ENCODE data around the gene MED27.

DNA sequence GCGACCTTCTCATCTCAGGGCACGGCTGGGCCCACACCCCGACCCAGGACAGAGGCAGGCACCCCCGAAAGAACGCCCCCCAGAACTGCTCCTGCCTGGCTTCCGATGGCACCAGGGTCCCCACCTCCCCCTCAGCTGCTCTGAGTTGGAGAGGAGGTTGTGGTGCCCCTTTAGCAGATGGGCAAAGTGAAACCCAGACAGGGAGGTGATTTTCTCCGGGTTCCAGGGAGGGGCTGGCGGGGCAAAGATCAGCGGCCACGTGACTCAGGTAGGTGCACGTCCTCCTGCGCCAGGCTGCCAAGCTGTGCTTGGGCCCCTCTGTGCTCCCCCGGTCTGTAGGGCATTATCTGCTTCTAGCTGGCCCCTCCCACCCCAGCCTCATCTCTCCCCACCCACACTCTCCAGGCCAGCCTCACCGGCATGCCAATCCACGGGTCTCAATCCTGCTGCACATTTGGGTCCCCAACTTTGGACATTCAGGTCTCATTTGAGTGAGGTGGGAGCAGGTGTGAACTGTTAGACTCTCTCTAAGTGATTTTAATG is 254.6 kb downstream of the MED27 start:
- TF ChIP-seq, protein P1, sequence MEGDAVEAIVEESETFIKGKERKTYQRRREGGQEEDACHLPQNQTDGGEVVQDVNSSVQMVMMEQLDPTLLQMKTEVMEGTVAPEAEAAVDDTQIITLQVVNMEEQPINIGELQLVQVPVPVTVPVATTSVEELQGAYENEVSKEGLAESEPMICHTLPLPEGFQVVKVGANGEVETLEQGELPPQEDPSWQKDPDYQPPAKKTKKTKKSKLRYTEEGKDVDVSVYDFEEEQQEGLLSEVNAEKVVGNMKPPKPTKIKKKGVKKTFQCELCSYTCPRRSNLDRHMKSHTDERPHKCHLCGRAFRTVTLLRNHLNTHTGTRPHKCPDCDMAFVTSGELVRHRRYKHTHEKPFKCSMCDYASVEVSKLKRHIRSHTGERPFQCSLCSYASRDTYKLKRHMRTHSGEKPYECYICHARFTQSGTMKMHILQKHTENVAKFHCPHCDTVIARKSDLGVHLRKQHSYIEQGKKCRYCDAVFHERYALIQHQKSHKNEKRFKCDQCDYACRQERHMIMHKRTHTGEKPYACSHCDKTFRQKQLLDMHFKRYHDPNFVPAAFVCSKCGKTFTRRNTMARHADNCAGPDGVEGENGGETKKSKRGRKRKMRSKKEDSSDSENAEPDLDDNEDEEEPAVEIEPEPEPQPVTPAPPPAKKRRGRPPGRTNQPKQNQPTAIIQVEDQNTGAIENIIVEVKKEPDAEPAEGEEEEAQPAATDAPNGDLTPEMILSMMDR (IDR thresholded peaks at IDR 0.05): no peak
- no peak for TF ChIP-seq POLR2AphosphoS5 (IDR thresholded peaks at IDR 0.05; ENCODE audit: insufficient read depth in 1 of 2, low read depth in 1 of 2)
- no peak for TF ChIP-seq POLR2A (IDR thresholded peaks at IDR 0.05)
